ENCODE data around the gene ZNF771.
"Not testable (repeated sequence)": the region's sequence is repeated elsewhere in the genome, so short reads cannot be mapped to it uniquely, and the experiment has no call there.

ZNF771 gene

GRCh38 chr16:30459456-30459855 is 52.0 kb downstream of the ZNF771 start:
- Histone ChIP-seq H3K4me1 (ENCODE audit: low read length) (peaks cover 31% of the 10 kb centered on the region), H3K4me3 (ENCODE audit: low read length) (no peak overlapping the region), H3K27ac (ENCODE audit: low read length) (no peak overlapping the region), H3K9ac (ENCODE audit: low read length) (no peak overlapping the region), H3K36me3 (replicated peaks; ENCODE audit: low read depth, low read length) (no peaks in the 10 kb centered on the region), H2AFZ (ENCODE audit: low read depth, low read length) (no peak overlapping the region), H3K9me3 (ENCODE audit: insufficient read depth, low read length) (no peaks in the 10 kb centered on the region), H3K4me2 (ENCODE audit: low read length) (peak overlapping the region; percentile 5), H4K20me1 (ENCODE audit: insufficient read depth, low read length) (no peaks in the 10 kb centered on the region), H3K79me2 (ENCODE audit: low read length) (no peaks in the 10 kb centered on the region), H3K27me3 (ENCODE audit: low read depth, low read length) (no peaks in the 10 kb centered on the region)
- TF ChIP-seq CTCF (IDR thresholded peaks at IDR 0.05; ENCODE audit: low read depth, low read length) (no peak), EZH2phosphoT487 (IDR thresholded peaks at IDR 0.05; ENCODE audit: low read depth) (no peak)

- H3K27ac ChIP-seq (ENCODE audit: low read length); H3K4me3 ChIP-seq (ENCODE audit: low read length); H4K20me1 ChIP-seq (ENCODE audit: insufficient read depth, low read length); H3K79me2 ChIP-seq (ENCODE audit: low read length); H3K36me3 ChIP-seq (replicated peaks; ENCODE audit: low read depth, low read length); H3K9ac ChIP-seq (ENCODE audit: low read length); H2AFZ ChIP-seq (ENCODE audit: low read depth, low read length); H3K27me3 ChIP-seq (ENCODE audit: low read depth, low read length); H3K9me3 ChIP-seq (ENCODE audit: insufficient read depth, low read length); H3K4me2 ChIP-seq (ENCODE audit: low read length): not testable (repeated sequence)
- peaks cover 25% of the 10 kb centered on the region for H3K4me1 ChIP-seq (ENCODE audit: low read length)
These were observed 54.0 kb downstream of the ZNF771 start for GRCh38 chr16:30461426-30461825.

- H3K4me1 ChIP-seq (ENCODE audit: low read length), result peaks cover 15% of the 10 kb centered on the region
- no peak overlapping the region for H3K9ac ChIP-seq (ENCODE audit: low read length)
- TF ChIP-seq CTCF (IDR thresholded peaks at IDR 0.05; ENCODE audit: low read depth, low read length) (no peak), EZH2phosphoT487 (IDR thresholded peaks at IDR 0.05; ENCODE audit: low read depth) (no peak)
- H3K4me2 ChIP-seq (ENCODE audit: low read length), result no peak overlapping the region
- H2AFZ ChIP-seq (ENCODE audit: low read depth, low read length), result no peak overlapping the region
- no peaks in the 10 kb centered on the region for H4K20me1 ChIP-seq (ENCODE audit: insufficient read depth, low read length)
- no peaks in the 10 kb centered on the region for H3K79me2 ChIP-seq (ENCODE audit: low read length)
- H3K36me3 ChIP-seq (replicated peaks; ENCODE audit: low read depth, low read length), result no peaks in the 10 kb centered on the region
- no peaks in the 10 kb centered on the region for H3K9me3 ChIP-seq (ENCODE audit: insufficient read depth, low read length)
- H3K27me3 ChIP-seq (ENCODE audit: low read depth, low read length), result no peaks in the 10 kb centered on the region
- H3K4me3 ChIP-seq (ENCODE audit: low read length), result no peak overlapping the region
- no peak overlapping the region for H3K27ac ChIP-seq (ENCODE audit: low read length)
These were observed 56.7 kb downstream of the ZNF771 start for GRCh38 chr16:30464078-30464477.

All from OCI-LY3 (cell line).